GM23248 (cell line): ENCODE data around the gene SULT6B1. TPM values are rescaled to one million over a fixed set of nuclear protein-coding genes. Genes with fewer than 3 reads are reported as not detected.
"Not testable (repeated sequence)": the region's sequence is repeated elsewhere in the genome, so short reads cannot be mapped to it uniquely, and the experiment has no call there.

Experiments used
- DNase-seq: peaks from one replicate; pipeline ENCODE4 v3.0.0-alpha.2; 2015
- H2AFZ ChIP-seq: fragments of 200-600 bp; sonication (generic); 2 replicates; pipeline ENCODE4 v1.6.1; 2016; ENCODE audit warnings: antibody characterized with exemption
- H3F3A ChIP-seq: fragments of 200-600 bp; sonication (generic); 2 replicates; pipeline ENCODE4 v1.6.1; 2016; ENCODE audit warnings: mild to moderate bottlenecking, antibody characterized with exemption, mixed run types; ENCODE audit not compliant: insufficient read depth
- H3K27ac ChIP-seq: fragments of 200-600 bp; sonication (generic); 2 replicates; pipeline ENCODE4 v1.5.1; 2016; ENCODE audit warnings: mild to moderate bottlenecking
- H3K27me3 ChIP-seq: fragments of 200-600 bp; sonication (generic); replicated peaks from 2 replicates; pipeline ENCODE4 v1.6.1; 2016; ENCODE audit warnings: mild to moderate bottlenecking; ENCODE audit not compliant: insufficient read depth
- H3K36me3 ChIP-seq: fragments of 200-600 bp; sonication (generic); 2 replicates; pipeline ENCODE4 v1.6.1; 2016; ENCODE audit warnings: low read depth, mild to moderate bottlenecking
- H3K4me1 ChIP-seq: fragments of 200-600 bp; sonication (generic); 2 replicates; pipeline ENCODE4 v1.6.1; 2016; ENCODE audit warnings: mild to moderate bottlenecking; ENCODE audit not compliant: insufficient read depth
- H3K4me2 ChIP-seq: fragments of 200-600 bp; sonication (generic); one replicate; pipeline ENCODE4 v1.6.1; 2016; ENCODE audit warnings: mild to moderate bottlenecking; ENCODE audit not compliant: unreplicated experiment
- H3K4me3 ChIP-seq: fragments of 200-600 bp; sonication (generic); 2 replicates; pipeline ENCODE4 v1.5.1; 2016; ENCODE audit warnings: mild to moderate bottlenecking
- H3K79me2 ChIP-seq: fragments of 200-600 bp; sonication (generic); 2 replicates; pipeline ENCODE4 v1.6.1; 2016; ENCODE audit warnings: mild to moderate bottlenecking; ENCODE audit not compliant: insufficient read depth
- H3K9ac ChIP-seq: fragments of 200-600 bp; sonication (generic); 2 replicates; pipeline ENCODE4 v1.6.1; 2016; ENCODE audit warnings: mild to moderate bottlenecking
- H3K9me2 ChIP-seq: fragments of 200-600 bp; sonication (generic); 2 replicates; pipeline ENCODE4 v1.6.1; 2016; ENCODE audit warnings: mixed run types, mild to moderate bottlenecking, moderate library complexity; ENCODE audit not compliant: insufficient read depth
- H3K9me3 ChIP-seq: fragments of 200-600 bp; sonication (generic); one replicate; pipeline ENCODE4 v1.6.1; 2017; ENCODE audit warnings: low read depth
- H4K20me1 ChIP-seq: fragments of 200-600 bp; sonication (generic); 2 replicates; pipeline ENCODE4 v1.6.0; 2016; ENCODE audit not compliant: insufficient read depth
- EZH2 ChIP-seq: fragments of 200-600 bp; sonication (generic); IDR thresholded peaks from 2 replicates; pipeline ENCODE4 v1.6.1; 2018; ENCODE audit warnings: antibody characterized with exemption, mild to moderate bottlenecking; ENCODE audit not compliant: insufficient read depth, poor library complexity, severe bottlenecking
- EZH2phosphoT487 ChIP-seq: fragments of 200-600 bp; sonication (generic); IDR thresholded peaks from 2 replicates; pipeline ENCODE4 v1.6.1; 2018; ENCODE audit warnings: antibody characterized with exemption, moderate library complexity, mild to moderate bottlenecking, low read depth; ENCODE audit not compliant: insufficient read depth
- WGBS, 2 experiments: methylation state at CpG; one replicate each; pipeline ENCODE4 v1.1.6; 2015 to 2017; ENCODE audit warnings: low lambda C conversion rate in 2 of 2, low coverage in 1 of 2; ENCODE audit errors: missing lambda C conversion rate in 2 of 2; 5-methylcytosine and 5-hydroxymethylcytosine counted together
- in situ Hi-C: fragments of 300-500 bp; cut with MboI; formaldehyde crosslinking; loops from 2 replicates; pipeline ENCODE4 v1.15.0; 2020
- polyA plus RNA-seq: library from polyadenylated mRNA; unstranded; fragments of >200 nt; fragmentation: Nextera tagmentation; extraction: Ambion mirVana; gene quantifications from 2 replicates; pipeline ENCODE4 v1.2.1, GENCODE V29; 2016
- total RNA-seq: library from RNA; depleted of rRNA; stranded (reverse); fragments of >200 nt; shearing (Covaris generic); gene quantifications from 2 replicates; pipeline ENCODE4 v1.2.3, GENCODE V29; 2014

SULT6B1 gene
- total and polyA plus RNA-seq, 2 experiments from 2014 or later, result not detected

GRCh38 chr2:37201208-37201607 is 12.7 kb upstream of the SULT6B1 start:
- TF ChIP-seq EZH2phosphoT487, result no peak
- no peak for TF ChIP-seq EZH2
- peaks cover 49% of the 10 kb centered on the region for H3K36me3 ChIP-seq

GRCh38 chr2:37198681-37199065 is 10.2 kb upstream of the SULT6B1 start:
- Histone ChIP-seq H2AFZ (no peak overlapping the region), H3K79me2 (peaks cover 66% of the 10 kb centered on the region), H3K4me1 (peaks cover 9% of the 10 kb centered on the region), H3K27me3 (no peaks in the 10 kb centered on the region), H3K4me2 (no peak overlapping the region), H3K27ac (no peak overlapping the region), H4K20me1 (no peaks in the 10 kb centered on the region), H3K9me3 (no peaks in the 10 kb centered on the region), H3F3A (peaks cover 25% of the 10 kb centered on the region), H3K4me3 (no peak overlapping the region), H3K36me3 (peaks cover 29% of the 10 kb centered on the region), H3K9me2 (no peaks in the 10 kb centered on the region), H3K9ac (no peak overlapping the region)
- TF ChIP-seq EZH2 (no peak), EZH2phosphoT487 (no peak)
- WGBS, 2 experiments, result 98 to 99% methylated on average over 8 of the region's 8 CpGs
- DNase-seq, result no peak
- in situ Hi-C loops, result no loop called here

More at GRCh38 chr2:37201208-37201607, 12.7 kb upstream of the SULT6B1 start:
- H3K4me2 ChIP-seq, result no peak overlapping the region
- H3K4me3 ChIP-seq, result no peak overlapping the region
- 54 to 64% methylated on average over 1 of the region's 1 CpG for WGBS, 2 experiments
- DNase-seq, result no peak
- in situ Hi-C loops, result no loop called here
- H3K9ac ChIP-seq, result no peak overlapping the region
- peaks cover 9% of the 10 kb centered on the region for H3K4me1 ChIP-seq
- no peak overlapping the region for H2AFZ ChIP-seq
- no peaks in the 10 kb centered on the region for H4K20me1 ChIP-seq
- no peaks in the 10 kb centered on the region for H3K9me2 ChIP-seq
- H3K27me3 ChIP-seq, result no peaks in the 10 kb centered on the region
- H3K9me3 ChIP-seq, result no peaks in the 10 kb centered on the region
- H3K27ac ChIP-seq, result 0 out of 2 replicates have a peak overlapping the region, but pooled peaks have one; percentile 2
- peaks cover 25% of the 10 kb centered on the region for H3F3A ChIP-seq
- H3K79me2 ChIP-seq, result peaks cover 91% of the 10 kb centered on the region

GRCh38 chr2:37196320-37197195 is 8.1 kb upstream of the SULT6B1 start, which contains the start of gene CEBPZOS:
TSS of gene CEBPZOS (plus strand) at chr2:37196496. CDS start at chr2:37199705, 3,209 bp downstream.
- peaks cover 48% of the 10 kb centered on the region for H3K79me2 ChIP-seq
- peak within 1 kb of the TSS; percentile 84 for H3K9ac ChIP-seq
- H4K20me1 ChIP-seq, result no peaks in the 10 kb centered on the region
- H3K4me3 ChIP-seq, result peak within 1 kb of the TSS; percentile 81
- no peak for TF ChIP-seq EZH2
- no peak for TF ChIP-seq EZH2phosphoT487
- in situ Hi-C loops, result no loop called here
- peaks cover 15% of the 10 kb centered on the region for H3F3A ChIP-seq
- peak within 1 kb of the TSS; percentile 75 for H3K27ac ChIP-seq
- no peaks in the 10 kb centered on the region for H3K27me3 ChIP-seq
- H3K4me1 ChIP-seq, result peaks cover 9% of the 10 kb centered on the region
- peak within 1 kb of the TSS; percentile 91 for H3K4me2 ChIP-seq
- peak; percentile 89 for DNase-seq
- peak within 1 kb of the TSS; percentile 97 for H2AFZ ChIP-seq
- no peaks in the 10 kb centered on the region for H3K9me3 ChIP-seq
- peaks cover 10% of the 10 kb centered on the region for H3K36me3 ChIP-seq
- WGBS, 2 experiments, result 1 to 2% methylated on average over 53 to 72 of the region's 72 CpGs
- no peaks in the 10 kb centered on the region for H3K9me2 ChIP-seq

GRCh38 chr2:37195862-37196319 is 7.4 kb upstream of the SULT6B1 start:
- in situ Hi-C loops, DNase-seq, H3K9me2 ChIP-seq, H3K4me1 ChIP-seq, H3K27me3 ChIP-seq, H3K36me3 ChIP-seq, H3K9me3 ChIP-seq, H4K20me1 ChIP-seq: not testable (repeated sequence)
- Histone ChIP-seq H3K4me3 (peak overlapping the region; percentile 81), H3K4me2 (peak overlapping the region; percentile 91), H3K79me2 (peaks cover 42% of the 10 kb centered on the region), H3F3A (peaks cover 10% of the 10 kb centered on the region; the same call in 1 of the 2 replicates), H3K9ac (peak overlapping the region; percentile 84), H2AFZ (peak overlapping the region; percentile 97), H3K27ac (peak overlapping the region; percentile 75)
- 75 to 77% methylated on average over 20 of the region's 20 CpGs for WGBS, 2 experiments
